Panc1 (cell line): Measurements from ENCODE around the gene PRDM12.

Experiments used
- CTCF ChIP-seq: fragments of 450-650 bp; IDR thresholded peaks from 2 replicates; pipeline ENCODE4 v1.5.1; 2017; ENCODE audit warnings: mild to moderate bottlenecking
- POLR2AphosphoS5 ChIP-seq: IDR thresholded peaks from 2 replicates; pipeline ENCODE4 v1.6.1; 2012; ENCODE audit warnings: mild to moderate bottlenecking, low read depth, low read length, moderate library complexity
- REST ChIP-seq, 2 experiments: IDR thresholded peaks; 2 replicates each; pipeline ENCODE4 v1.6.1; 2011 to 2012; ENCODE audit warnings: low read depth in 2 of 2, control low read depth in 1 of 2, low read length in 1 of 2, mild to moderate bottlenecking in 1 of 2, moderate library complexity in 1 of 2; ENCODE audit not compliant: insufficient read depth in 1 of 2
- TCF7L2 ChIP-seq: IDR thresholded peaks from 2 replicates; pipeline ENCODE4 v1.6.1; 2011; ENCODE audit warnings: mild to moderate bottlenecking, low read depth, low read length, inconsistent platforms

- TF ChIP-seq CTCF (no peak), REST (IDR thresholded peaks at IDR 0.05; ENCODE audit: insufficient read depth in 1 of 2, low read depth in 2 of 2, low read length in 1 of 2) (no peak), POLR2AphosphoS5 (no peak), TCF7L2 (no peak)
These were observed 47.1 kb downstream of the PRDM12 start for GRCh38 chr9:130711469-130711868.
